Neural cell (in vitro differentiated cells): ENCODE measurements around the gene FKBP2. TPM values are rescaled to one million over a fixed set of nuclear protein-coding genes. Genes with fewer than 3 reads are reported as not detected.

Experiments used
- H2AFZ ChIP-seq: fragments of 200-600, 300-800 bp; sonication (generic), shearing (Covaris generic); 2 replicates; pipeline ENCODE4 v1.6.0; 2014; ENCODE audit warnings: low read depth, mild to moderate bottlenecking, antibody characterized with exemption, low read length, moderate library complexity
- H3F3A ChIP-seq: fragments of 200-600 bp; shearing (Covaris generic); 2 replicates; pipeline ENCODE4 v1.6.1; 2016; ENCODE audit warnings: mild to moderate bottlenecking, moderate library complexity, mixed read lengths, antibody characterized with exemption, low read length; ENCODE audit not compliant: insufficient read depth, poor library complexity, severe bottlenecking
- H3K27ac ChIP-seq: fragments of 200-600, 300-800 bp; sonication (generic), shearing (Covaris generic); 2 replicates; pipeline ENCODE4 v1.5.1; 2014; ENCODE audit warnings: mild to moderate bottlenecking, low read length, moderate library complexity
- H3K27me3 ChIP-seq: fragments of 300-800, 200-600 bp; sonication (generic), shearing (Covaris generic); 2 replicates; pipeline ENCODE4 v1.6.0; 2014; ENCODE audit warnings: mild to moderate bottlenecking, low read depth, low read length, moderate library complexity; ENCODE audit not compliant: insufficient read depth
- H3K36me3 ChIP-seq: fragments of 300-800, 200-600 bp; sonication (generic), shearing (Covaris generic); 2 replicates; pipeline ENCODE4 v1.5.1; 2014; ENCODE audit warnings: mild to moderate bottlenecking, antibody characterized with exemption, low read length, moderate library complexity; ENCODE audit not compliant: insufficient read depth
- H3K4me2 ChIP-seq: fragments of 300-800, 200-600 bp; sonication (generic), shearing (Covaris generic); 2 replicates; pipeline ENCODE4 v1.6.0; 2014; ENCODE audit warnings: mild to moderate bottlenecking, low read length
- H3K4me3 ChIP-seq: fragments of 300-800, 200-600 bp; sonication (generic), shearing (Covaris generic); 2 replicates; pipeline ENCODE4 v1.5.1; 2014; ENCODE audit warnings: mild to moderate bottlenecking, low read length, moderate library complexity
- H3K79me2 ChIP-seq: fragments of 200-600 bp; shearing (Covaris generic); replicated peaks from 2 replicates; pipeline ENCODE4 v1.6.0; 2014; ENCODE audit warnings: mild to moderate bottlenecking, low read length, moderate library complexity; ENCODE audit not compliant: insufficient read depth
- H3K9ac ChIP-seq: fragments of 300-800, 200-600 bp; sonication (generic), shearing (Covaris generic); 2 replicates; pipeline ENCODE4 v1.6.1; 2016; ENCODE audit warnings: mild to moderate bottlenecking, low read length, mixed read lengths
- H3K9me2 ChIP-seq: fragments of 200-600 bp; shearing (Covaris generic); 2 replicates; pipeline ENCODE4 v1.6.1; 2016; ENCODE audit warnings: mild to moderate bottlenecking, low read length, mixed read lengths; ENCODE audit not compliant: insufficient read depth
- H3K9me3 ChIP-seq: fragments of 200-600, 300-800 bp; sonication (generic), shearing (Covaris generic); 2 replicates; pipeline ENCODE4 v1.6.1; 2016; ENCODE audit warnings: mild to moderate bottlenecking, mixed run types, low read length, moderate library complexity, mixed read lengths
- H4K20me1 ChIP-seq: fragments of 200-600 bp; shearing (Covaris generic); 2 replicates; pipeline ENCODE4 v1.6.1; 2016; ENCODE audit warnings: mild to moderate bottlenecking, mixed run types; ENCODE audit not compliant: insufficient read depth
- CTCF ChIP-seq: fragments of 450-650 bp; IDR thresholded peaks from 2 replicates; pipeline ENCODE4 v1.5.1; 2014; ENCODE audit warnings: antibody characterized with exemption, mild to moderate bottlenecking, moderate library complexity; ENCODE audit not compliant: poor library complexity, severe bottlenecking
- EP300 ChIP-seq: fragments of 450-650 bp; conservative IDR thresholded peaks from 2 replicates; pipeline ENCODE4 v1.6.1; 2014; ENCODE audit warnings: antibody characterized with exemption, mild to moderate bottlenecking, moderate library complexity; ENCODE audit not compliant: poor library complexity, severe bottlenecking
- EZH2 ChIP-seq: fragments of 200-600, 300-800 bp; shearing (Covaris generic), sonication (generic); IDR thresholded peaks from 2 replicates; pipeline ENCODE4 v1.6.1; 2014; ENCODE audit warnings: antibody characterized with exemption, low read length, borderline replicate concordance, mild to moderate bottlenecking; ENCODE audit not compliant: insufficient read depth, poor library complexity, severe bottlenecking
- MXI1 ChIP-seq: fragments of 450-650 bp; conservative IDR thresholded peaks from 2 replicates; pipeline ENCODE4 v1.6.1; 2014; ENCODE audit warnings: antibody characterized with exemption, mild to moderate bottlenecking; ENCODE audit not compliant: poor library complexity, severe bottlenecking
- POLR2AphosphoS5 ChIP-seq: IDR thresholded peaks from 2 replicates; pipeline ENCODE4 v1.6.1; 2012
- RAD21 ChIP-seq: fragments of 450-650 bp; conservative IDR thresholded peaks from 2 replicates; pipeline ENCODE4 v1.6.1; 2014; ENCODE audit warnings: antibody characterized with exemption, mild to moderate bottlenecking, moderate library complexity
- REST ChIP-seq: IDR thresholded peaks from 2 replicates; pipeline ENCODE4 v1.6.1; 2012; ENCODE audit warnings: borderline replicate concordance
- SMC3 ChIP-seq: fragments of 450-650 bp; conservative IDR thresholded peaks from 2 replicates; pipeline ENCODE4 v1.6.1; 2014; ENCODE audit warnings: antibody characterized with exemption, mild to moderate bottlenecking, moderate library complexity; ENCODE audit not compliant: poor library complexity
- TAF1 ChIP-seq: IDR thresholded peaks from 2 replicates; pipeline ENCODE4 v1.6.1; 2012; ENCODE audit warnings: low read depth
- polyA plus RNA-seq: library from polyadenylated mRNA; depleted of rRNA; stranded (reverse); fragments of >200 nt; gene quantifications from 2 replicates; pipeline ENCODE4 v1.2.3, GENCODE V29; 2014

FKBP2 gene
- polyA plus RNA-seq, 1 donor from 2014 or later = 47.4 TPM

GRCh38 chr11:64283092-64283491, 42.2 kb downstream of the FKBP2 start:
- Histone ChIP-seq H3K9me2 (no peaks in the 10 kb centered on the region), H3K4me3 (peak overlapping the region; percentile 90)

More at GRCh38 chr11:64283092-64283491, 42.2 kb downstream of the FKBP2 start:
- Histone ChIP-seq H3K27me3 (no peaks in the 10 kb centered on the region), H3K4me2 (no peak overlapping the region), H3K79me2 (peaks cover 11% of the 10 kb centered on the region), H3K36me3 (no peaks in the 10 kb centered on the region), H4K20me1 (no peaks in the 10 kb centered on the region), H3K9me3 (no peaks in the 10 kb centered on the region), H2AFZ (no peak overlapping the region), H3F3A (no peaks in the 10 kb centered on the region), H3K27ac (no peak overlapping the region), H3K9ac (peak overlapping the region; percentile 93)
- no peak for TF ChIP-seq RAD21
- no peak for TF ChIP-seq POLR2AphosphoS5
- TF ChIP-seq CTCF = no peak
- no peak for TF ChIP-seq TAF1
- TF ChIP-seq REST = no peak
- TF ChIP-seq EP300 = no peak
- TF ChIP-seq EZH2 = no peak
- TF ChIP-seq SMC3 = no peak
- TF ChIP-seq MXI1 = no peak
